HG03565 (cell line): ENCODE results near the gene MAOB.
A peak's percentile ranks its signal among the peaks of the same experiment; 100 is the strongest.
"Not testable (repeated sequence)": the region's sequence is repeated elsewhere in the genome, so short reads cannot be mapped to it uniquely, and the experiment has no call there.

ENCODE experiments used
- ATAC-seq: cut with Tn5 transposase; IDR thresholded peaks from one replicate; pipeline ENCODE4 v1.9.1; 2021; ENCODE audit warnings: mild to moderate bottlenecking, moderate library complexity; ENCODE audit not compliant: unreplicated experiment

MAOB gene

GRCh38 chrX:43785930-43786591 is 96.2 kb downstream of the MAOB start:
- no peak for ATAC-seq

- no peak for ATAC-seq
These were observed 124.2 kb downstream of the MAOB start for GRCh38 chrX:43758044-43758443.

GRCh38 chrX:43756076-43756475 is 126.2 kb downstream of the MAOB start:
- ATAC-seq: no peak

- no peak for ATAC-seq
These were observed 128.6 kb downstream of the MAOB start for GRCh38 chrX:43753637-43754036.

GRCh38 chrX:43750248-43750676 is 132.0 kb downstream of the MAOB start:
- peak; percentile 68 for ATAC-seq

GRCh38 chrX:43747476-43747875 is 134.8 kb downstream of the MAOB start:
- no peak for ATAC-seq

- no peak for ATAC-seq
These were observed 136.1 kb downstream of the MAOB start for GRCh38 chrX:43745938-43746721.

GRCh38 chrX:43744284-43744683 is 138.0 kb downstream of the MAOB start:
- ATAC-seq: no peak

- no peak for ATAC-seq
These were observed 139.0 kb downstream of the MAOB start for GRCh38 chrX:43743100-43743822.

GRCh38 chrX:43741843-43742573 is 140.2 kb downstream of the MAOB start:
- ATAC-seq: no peak

GRCh38 chrX:43735957-43736356 is 146.3 kb downstream of the MAOB start:
- ATAC-seq: no peak

- no peak for ATAC-seq
These were observed 146.7 kb downstream of the MAOB start for GRCh38 chrX:43735534-43735933.

- no peak for ATAC-seq
These were observed 147.8 kb downstream of the MAOB start for GRCh38 chrX:43734444-43734843.

GRCh38 chrX:43733699-43734098 is 148.6 kb downstream of the MAOB start:
- ATAC-seq: no peak

- ATAC-seq: no peak
These were observed 151.2 kb downstream of the MAOB start for GRCh38 chrX:43731086-43731485.

GRCh38 chrX:43728966-43729365 is 153.3 kb downstream of the MAOB start:
- ATAC-seq: no peak

- ATAC-seq: no peak
These were observed 154.2 kb downstream of the MAOB start for GRCh38 chrX:43728002-43728401.

- not testable (repeated sequence) for ATAC-seq
These were observed 155.0 kb downstream of the MAOB start for GRCh38 chrX:43727254-43727653.

- ATAC-seq: not testable (repeated sequence)
These were observed 157.0 kb downstream of the MAOB start for GRCh38 chrX:43725227-43725626.

- ATAC-seq: no peak
These were observed 161.3 kb downstream of the MAOB start for GRCh38 chrX:43720961-43721360.

- no peak for ATAC-seq
These were observed 162.2 kb downstream of the MAOB start for GRCh38 chrX:43720082-43720481.
